Lower leg skin (tissue), 3 donors: ENCODE data around the gene RWDD1.

Source experiments
- CTCF ChIP-seq, 3 donors: fragments of 450-650 bp; IDR thresholded peaks; one replicate each; pipeline ENCODE4 v1.5.1; 2016; ENCODE audit warnings: antibody characterized with exemption in 3 of 3, mild to moderate bottlenecking in 3 of 3, moderate library complexity in 2 of 3
- POLR2A ChIP-seq, 2 donors: fragments of 450-650 bp; IDR thresholded peaks; one replicate each; pipeline ENCODE4 v1.6.1; 2016 to 2017; ENCODE audit warnings: antibody characterized with exemption in 2 of 2, mild to moderate bottlenecking in 1 of 2, moderate library complexity in 1 of 2

- no peak for TF ChIP-seq CTCF (IDR thresholded peaks at IDR 0.05)
- no peak for TF ChIP-seq POLR2A (IDR thresholded peaks at IDR 0.05)
Observed at GRCh38 chr6:116563830-116564229, 7.5 kb upstream of the RWDD1 start.
